Esophagus squamous epithelium (tissue), 4 donors: ENCODE measurements around the gene SEMA4B.
"Not testable (repeated sequence)": the region's sequence is repeated elsewhere in the genome, so short reads cannot be mapped to it uniquely, and the experiment has no call there.

Experiments used
- POLR2A ChIP-seq, 4 donors: fragments of 450-650 bp; IDR thresholded peaks; one replicate each; pipeline ENCODE4 v1.6.1; 2017; ENCODE audit warnings: antibody characterized with exemption in 4 of 4, mild to moderate bottlenecking in 4 of 4, moderate library complexity in 3 of 4
- TF ChIP-seq, protein P1 (sequence below), 6 experiments: fragments of 450-650 bp in 4 of 6; fragments of 200-600 bp in 2 of 6; sonication (generic) in 2 of 6; IDR thresholded peaks; one replicate each; pipeline ENCODE4 v1.5.1; 2016 to 2019; ENCODE audit warnings: antibody characterized with exemption in 6 of 6, mild to moderate bottlenecking in 4 of 6, moderate library complexity in 4 of 6

DNA sequence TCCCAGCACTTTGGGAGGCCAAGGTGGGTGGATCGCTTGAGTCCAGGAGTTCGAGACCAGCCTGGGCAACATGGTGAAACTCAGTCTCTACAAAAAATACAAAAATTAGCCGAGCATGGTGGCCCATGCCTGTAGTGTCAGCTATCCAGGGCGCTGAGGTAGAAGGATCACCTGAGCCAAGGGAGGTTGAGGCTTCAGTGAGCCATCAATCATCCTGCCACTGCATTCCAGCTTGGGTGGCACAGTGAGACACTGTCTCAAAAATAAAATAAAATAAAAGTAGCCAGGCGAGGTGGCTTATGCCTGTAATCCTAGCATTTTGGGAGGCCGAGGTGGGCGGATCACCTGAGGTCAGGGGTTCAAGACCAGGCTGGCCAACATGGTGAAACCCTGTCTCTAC, 13.1 kb upstream of the SEMA4B start:
- TF ChIP-seq, protein P1, sequence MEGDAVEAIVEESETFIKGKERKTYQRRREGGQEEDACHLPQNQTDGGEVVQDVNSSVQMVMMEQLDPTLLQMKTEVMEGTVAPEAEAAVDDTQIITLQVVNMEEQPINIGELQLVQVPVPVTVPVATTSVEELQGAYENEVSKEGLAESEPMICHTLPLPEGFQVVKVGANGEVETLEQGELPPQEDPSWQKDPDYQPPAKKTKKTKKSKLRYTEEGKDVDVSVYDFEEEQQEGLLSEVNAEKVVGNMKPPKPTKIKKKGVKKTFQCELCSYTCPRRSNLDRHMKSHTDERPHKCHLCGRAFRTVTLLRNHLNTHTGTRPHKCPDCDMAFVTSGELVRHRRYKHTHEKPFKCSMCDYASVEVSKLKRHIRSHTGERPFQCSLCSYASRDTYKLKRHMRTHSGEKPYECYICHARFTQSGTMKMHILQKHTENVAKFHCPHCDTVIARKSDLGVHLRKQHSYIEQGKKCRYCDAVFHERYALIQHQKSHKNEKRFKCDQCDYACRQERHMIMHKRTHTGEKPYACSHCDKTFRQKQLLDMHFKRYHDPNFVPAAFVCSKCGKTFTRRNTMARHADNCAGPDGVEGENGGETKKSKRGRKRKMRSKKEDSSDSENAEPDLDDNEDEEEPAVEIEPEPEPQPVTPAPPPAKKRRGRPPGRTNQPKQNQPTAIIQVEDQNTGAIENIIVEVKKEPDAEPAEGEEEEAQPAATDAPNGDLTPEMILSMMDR (IDR thresholded peaks at IDR 0.05): not testable (repeated sequence)
- not testable (repeated sequence) for TF ChIP-seq POLR2A (IDR thresholded peaks at IDR 0.05)
